DMS79 (cell line): ENCODE measurements around the gene SRD5A1.
A peak's percentile ranks its signal among the peaks of the same experiment; 100 is the strongest.

ENCODE experiments used
- DNase-seq: peaks from one replicate; lab custom pipeline; 2025; lab: John Stamatoyannopoulos, UW

SRD5A1 gene

DNA sequence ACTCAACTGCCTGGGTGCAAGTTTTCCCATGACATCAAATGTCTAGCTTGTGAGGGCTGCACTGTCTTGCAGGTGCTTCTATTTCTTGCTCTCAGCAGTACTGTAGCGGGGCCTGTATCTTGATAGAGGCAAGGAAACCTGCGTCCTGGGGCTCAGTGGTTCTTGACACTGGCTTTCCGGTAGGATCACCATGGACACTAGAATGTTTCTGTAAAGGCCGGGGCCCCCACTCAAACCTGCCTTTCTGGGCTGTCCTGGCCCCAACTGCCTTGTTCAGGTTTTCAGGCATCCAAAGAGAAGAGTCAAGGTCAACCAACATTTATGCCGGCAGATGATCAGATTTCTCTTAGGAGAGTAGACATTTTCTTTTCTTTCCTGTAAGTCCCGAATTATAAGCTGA lies 53.3 kb downstream of the SRD5A1 start:
- DNase-seq = no peak

GRCh38 chr5:6686915-6687409 lies 53.7 kb downstream of the SRD5A1 start:
- DNase-seq = no peak

DNA sequence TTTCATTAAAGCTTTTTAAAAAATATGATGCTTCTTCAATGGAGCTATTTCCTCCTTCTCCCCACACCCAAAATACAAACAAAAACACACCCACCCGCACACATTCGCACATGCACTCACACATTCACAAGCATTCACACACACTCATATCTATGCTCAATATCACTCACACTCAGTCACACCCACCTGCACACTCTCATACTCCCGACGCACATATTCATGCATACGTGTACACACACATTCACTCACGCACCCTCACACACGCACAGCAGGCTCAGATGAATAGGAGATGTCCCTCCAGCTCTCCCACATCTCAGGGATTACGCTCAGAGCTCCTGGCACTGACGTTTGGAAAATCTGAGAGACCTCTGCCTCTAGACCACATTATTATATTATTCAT lies 54.3 kb downstream of the SRD5A1 start:
- DNase-seq = no peak

GRCh38 chr5:6692906-6693305 lies 59.7 kb downstream of the SRD5A1 start:
- no peak for DNase-seq

- no peak for DNase-seq
Measured at GRCh38 chr5:6698696-6699095, 65.5 kb downstream of the SRD5A1 start.

DNA sequence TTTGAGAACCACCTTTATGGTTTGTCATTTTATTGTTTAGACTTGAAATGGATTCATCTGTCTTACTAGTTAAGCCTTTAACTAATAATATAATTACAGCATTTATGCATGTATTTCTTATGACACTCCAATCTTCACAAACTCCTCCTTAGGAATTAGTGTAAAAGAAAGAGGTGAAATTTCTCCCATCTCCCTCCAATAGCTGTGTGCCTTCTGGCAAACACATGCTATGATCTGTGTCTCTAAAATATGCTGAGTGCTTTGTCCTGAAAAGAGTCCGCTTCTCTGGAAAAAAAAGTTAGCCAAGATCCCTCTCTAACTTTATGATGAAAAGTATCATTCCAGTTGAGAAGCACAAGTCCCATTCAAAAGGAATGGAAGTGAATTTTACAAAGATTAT lies 66.1 kb downstream of the SRD5A1 start:
- no peak for DNase-seq

DNA sequence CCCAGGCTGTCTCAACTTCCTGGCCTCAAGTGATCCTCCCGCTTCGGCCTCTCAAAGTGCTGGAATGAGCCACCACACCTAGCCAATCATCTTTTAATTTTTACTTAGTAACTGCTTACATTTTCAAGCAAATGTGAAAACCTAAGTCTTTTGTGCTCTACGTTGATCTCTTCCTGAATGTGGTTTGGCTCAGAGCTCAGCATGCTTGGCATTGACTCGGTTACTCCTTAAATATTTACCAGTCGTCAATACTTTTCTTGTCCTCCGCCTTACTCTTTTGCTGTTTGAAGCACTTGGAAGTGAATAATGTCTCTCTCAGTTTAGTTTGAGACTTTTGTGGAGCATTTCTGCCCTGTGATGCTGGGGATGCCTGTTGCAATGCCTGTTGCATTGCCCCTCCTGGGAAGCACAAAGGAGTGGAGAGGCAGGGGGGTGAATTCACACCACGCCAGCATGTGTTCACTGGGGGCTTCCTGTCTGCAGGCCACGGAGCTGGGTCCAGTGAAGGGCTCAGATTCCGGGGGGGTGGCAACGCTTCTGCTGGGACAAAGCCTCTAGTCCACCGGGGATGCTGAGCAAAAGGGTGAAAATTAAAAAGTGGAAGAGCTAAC lies 66.9 kb downstream of the SRD5A1 start:
- no peak for DNase-seq

- DNase-seq = no peak
Measured at GRCh38 chr5:6700685-6701355, 67.6 kb downstream of the SRD5A1 start.

GRCh38 chr5:6701491-6701890 lies 68.3 kb downstream of the SRD5A1 start:
- DNase-seq = no peak

DNA sequence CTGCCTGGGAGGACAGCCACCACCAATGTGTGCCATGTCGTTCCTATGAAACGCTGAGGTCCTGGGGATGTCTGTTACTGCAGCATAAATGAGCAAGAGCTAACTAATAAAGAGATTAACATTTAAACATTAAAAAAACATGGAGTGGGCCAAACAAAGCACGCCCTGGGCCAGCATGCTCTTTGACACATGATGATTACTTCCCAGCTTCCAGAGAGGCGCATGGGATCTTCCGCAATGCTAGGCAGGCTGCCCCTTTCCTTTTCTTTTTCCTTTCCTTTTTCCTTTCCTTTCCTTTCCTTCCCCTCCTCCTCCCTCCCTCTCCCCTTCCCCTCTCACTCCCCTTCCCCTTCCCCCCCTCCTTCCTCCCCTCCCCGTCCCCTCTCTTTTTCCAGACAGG lies 69.4 kb downstream of the SRD5A1 start:
- no peak for DNase-seq

GRCh38 chr5:6703806-6704205 lies 70.6 kb downstream of the SRD5A1 start:
- no peak for DNase-seq

GRCh38 chr5:6704361-6704851 lies 71.2 kb downstream of the SRD5A1 start:
- no peak for DNase-seq

- DNase-seq = no peak
Measured at GRCh38 chr5:6705088-6705487, 71.8 kb downstream of the SRD5A1 start.

- no peak for DNase-seq
Measured at GRCh38 chr5:6705959-6706358, 72.7 kb downstream of the SRD5A1 start.

- DNase-seq = no peak
Measured at GRCh38 chr5:6707852-6708251, 74.6 kb downstream of the SRD5A1 start.

DNA sequence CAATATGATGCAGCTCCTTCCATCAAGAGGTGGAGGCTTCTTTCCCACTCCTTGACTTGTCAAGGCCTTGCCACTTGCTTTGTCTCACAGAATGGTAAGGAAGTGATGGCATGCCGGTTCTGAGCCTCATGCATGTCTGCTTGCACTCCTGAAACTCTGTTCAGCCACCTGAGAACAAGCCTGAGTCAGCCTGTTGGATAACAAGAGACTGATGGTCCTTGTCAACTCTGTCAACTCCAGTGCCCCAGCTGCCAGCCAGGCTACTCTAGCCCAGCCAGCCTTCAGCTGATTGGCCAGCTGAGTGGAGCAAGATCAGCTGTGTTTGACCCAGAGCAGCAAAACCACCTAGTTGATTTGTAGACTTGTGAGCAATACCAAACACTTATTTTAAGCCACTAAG lies 75.6 kb downstream of the SRD5A1 start:
- DNase-seq = no peak

- no peak for DNase-seq
Measured at GRCh38 chr5:6710070-6710469, 76.8 kb downstream of the SRD5A1 start.

- no peak for DNase-seq
Measured at GRCh38 chr5:6710551-6711318, 77.5 kb downstream of the SRD5A1 start.

- DNase-seq = no peak
Measured at GRCh38 chr5:6711409-6712141, 78.3 kb downstream of the SRD5A1 start.

DNA sequence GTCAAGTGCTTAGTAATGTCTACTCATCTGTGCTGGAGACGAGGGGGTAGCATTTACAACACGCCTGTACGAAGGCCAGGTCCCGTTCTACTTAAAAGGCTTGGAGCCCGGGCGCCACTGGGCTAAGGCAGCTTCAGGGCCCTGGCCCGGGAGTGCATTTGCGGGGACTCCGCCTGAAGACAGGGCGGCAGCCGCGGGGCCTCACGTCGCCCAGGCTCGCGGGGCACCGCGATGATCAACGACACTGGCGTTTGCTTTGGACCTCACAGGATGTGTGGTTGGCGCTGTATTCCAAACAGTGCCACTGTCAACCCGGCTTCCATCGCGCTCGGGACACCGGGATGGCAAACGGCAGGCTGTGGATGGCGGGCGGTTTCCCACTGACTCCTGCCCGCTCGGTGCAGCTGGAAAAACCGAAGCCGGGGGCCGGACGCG lies 78.9 kb downstream of the SRD5A1 start:
- DNase-seq = no peak

- DNase-seq = peak; percentile 89
Measured at GRCh38 chr5:6712577-6713273, 79.5 kb downstream of the SRD5A1 start.
